Suprapubic skin (tissue), 3 donors: ENCODE data around the gene ARL16.

Experiments
- CTCF ChIP-seq, 2 donors: fragments of 200-600 bp in 1 of 2; fragments of 450-650 bp in 1 of 2; sonication (generic) in 1 of 2; IDR thresholded peaks; one replicate each; pipeline ENCODE4 v1.5.1; 2016 to 2019; ENCODE audit warnings: antibody characterized with exemption in 2 of 2, mild to moderate bottlenecking in 1 of 2, moderate library complexity in 1 of 2
- POLR2A ChIP-seq, 2 donors: fragments of 450-650 bp; IDR thresholded peaks; one replicate each; pipeline ENCODE4 v1.6.1; 2017; ENCODE audit warnings: antibody characterized with exemption in 2 of 2, mild to moderate bottlenecking in 2 of 2, moderate library complexity in 2 of 2

GRCh38 chr17:81650951-81651350, 32.6 kb downstream of the ARL16 start:
- no peak for TF ChIP-seq POLR2A (IDR thresholded peaks at IDR 0.05)
- no peak for TF ChIP-seq CTCF (IDR thresholded peaks at IDR 0.05)
